LNCaP clone FGC (cell line): ENCODE measurements around the gene BUB1B.
"Not testable (repeated sequence)": the region's sequence is repeated elsewhere in the genome, so short reads cannot be mapped to it uniquely, and the experiment has no call there.

ENCODE experiments used
- DNase-seq: peaks from one replicate; pipeline ENCODE4 v3.0.0-alpha.2; 2011; ENCODE audit warnings: low read depth
- H3K4me3 ChIP-seq: 2 replicates; pipeline ENCODE4 v1.5.1; 2011; ENCODE audit warnings: mild to moderate bottlenecking, low read depth, low read length, control low read depth
- TF ChIP-seq, protein P1 (sequence below): IDR thresholded peaks from 2 replicates; pipeline ENCODE4 v1.5.1; 2012; ENCODE audit warnings: mild to moderate bottlenecking; ENCODE audit not compliant: control insufficient read depth, insufficient read depth; ENCODE audit errors: extremely low read depth

Gene BUB1B

GRCh38 chr15:40142428-40142827, 18.4 kb upstream of the BUB1B start:
- TF ChIP-seq, protein P1, sequence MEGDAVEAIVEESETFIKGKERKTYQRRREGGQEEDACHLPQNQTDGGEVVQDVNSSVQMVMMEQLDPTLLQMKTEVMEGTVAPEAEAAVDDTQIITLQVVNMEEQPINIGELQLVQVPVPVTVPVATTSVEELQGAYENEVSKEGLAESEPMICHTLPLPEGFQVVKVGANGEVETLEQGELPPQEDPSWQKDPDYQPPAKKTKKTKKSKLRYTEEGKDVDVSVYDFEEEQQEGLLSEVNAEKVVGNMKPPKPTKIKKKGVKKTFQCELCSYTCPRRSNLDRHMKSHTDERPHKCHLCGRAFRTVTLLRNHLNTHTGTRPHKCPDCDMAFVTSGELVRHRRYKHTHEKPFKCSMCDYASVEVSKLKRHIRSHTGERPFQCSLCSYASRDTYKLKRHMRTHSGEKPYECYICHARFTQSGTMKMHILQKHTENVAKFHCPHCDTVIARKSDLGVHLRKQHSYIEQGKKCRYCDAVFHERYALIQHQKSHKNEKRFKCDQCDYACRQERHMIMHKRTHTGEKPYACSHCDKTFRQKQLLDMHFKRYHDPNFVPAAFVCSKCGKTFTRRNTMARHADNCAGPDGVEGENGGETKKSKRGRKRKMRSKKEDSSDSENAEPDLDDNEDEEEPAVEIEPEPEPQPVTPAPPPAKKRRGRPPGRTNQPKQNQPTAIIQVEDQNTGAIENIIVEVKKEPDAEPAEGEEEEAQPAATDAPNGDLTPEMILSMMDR = no peak
- no peak overlapping the region for H3K4me3 ChIP-seq
- no peak for DNase-seq

DNA sequence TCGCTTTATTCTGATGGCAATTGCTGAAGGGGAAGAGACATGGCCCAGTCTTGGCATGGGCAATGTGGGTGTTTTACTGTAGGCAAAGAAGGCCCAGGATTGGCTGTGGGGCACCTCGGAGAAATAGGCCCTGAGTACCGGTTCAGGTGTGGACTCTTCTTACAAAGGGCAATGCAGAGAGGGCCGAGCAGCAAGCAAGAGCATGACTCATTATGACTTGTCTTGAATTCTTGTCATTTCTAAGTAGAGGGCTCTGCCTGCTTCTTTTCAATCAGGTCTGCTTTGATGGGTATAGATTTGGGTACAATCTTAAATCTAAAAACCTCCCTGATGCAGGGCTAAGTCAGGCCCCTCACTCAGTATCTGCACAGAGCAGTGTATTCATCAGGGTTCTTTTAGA, 14.8 kb upstream of the BUB1B start:
- TF ChIP-seq, protein P1 = no peak
- H3K4me3 ChIP-seq = no peak overlapping the region
- no peak for DNase-seq

DNA sequence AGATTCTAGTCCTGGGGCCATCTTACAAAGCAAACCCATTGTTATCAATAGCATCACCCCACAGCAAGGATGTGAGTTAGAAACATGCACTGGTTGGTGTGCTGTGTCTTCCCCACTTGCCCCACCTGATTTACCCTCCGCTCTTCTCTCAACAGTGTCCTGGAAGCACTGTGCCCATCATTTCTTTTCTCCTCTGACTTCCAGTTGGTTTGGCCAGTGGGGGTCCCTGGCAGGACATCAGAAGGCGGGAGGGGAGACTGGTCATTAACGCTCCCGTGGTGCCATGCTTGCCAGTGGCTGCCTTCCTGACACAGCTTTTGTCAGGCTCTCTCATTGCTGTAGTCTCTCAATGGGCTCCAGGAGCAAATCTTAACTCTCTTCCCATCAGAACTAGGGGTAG, 11.5 kb upstream of the BUB1B start:
- TF ChIP-seq, protein P1 = no peak
- no peak for DNase-seq
- H3K4me3 ChIP-seq = no peak overlapping the region

DNA sequence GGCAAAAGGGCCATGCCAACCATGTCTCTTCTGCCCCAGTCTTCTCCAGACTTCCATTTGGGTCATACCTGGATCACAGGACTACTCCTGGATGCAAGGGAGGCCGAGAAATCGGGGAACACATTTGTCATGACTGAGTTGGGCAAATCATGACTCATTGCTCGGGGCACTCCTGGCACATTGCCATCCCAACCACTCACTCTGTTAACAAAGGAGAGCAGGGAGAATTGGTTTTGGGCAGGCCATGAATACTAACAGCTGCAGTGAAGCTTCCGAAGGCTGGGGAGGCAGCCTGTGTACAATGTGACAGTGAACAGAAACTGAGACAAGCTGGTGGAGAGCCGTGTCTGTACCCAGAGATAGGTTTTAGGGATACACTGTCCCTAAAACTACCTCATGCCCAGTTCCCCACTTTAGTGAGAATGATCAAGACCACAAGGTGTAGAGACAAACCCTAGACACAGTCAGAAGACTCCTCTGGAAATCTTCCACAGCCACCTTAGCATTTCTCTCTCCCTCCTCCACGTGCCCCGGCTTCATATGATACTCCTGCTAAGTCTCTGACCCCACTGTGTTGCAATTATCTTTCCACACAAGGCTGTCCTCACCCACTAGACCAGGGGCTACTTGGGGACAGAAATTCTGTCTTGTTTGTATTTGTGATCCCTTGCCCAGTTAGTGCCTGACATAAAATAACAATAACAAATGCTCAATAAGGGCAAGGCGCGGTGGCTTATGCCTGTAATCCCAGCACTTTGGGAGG, 10.5 kb upstream of the BUB1B start:
- no peak for DNase-seq
- H3K4me3 ChIP-seq = no peak overlapping the region
- TF ChIP-seq, protein P1 = no peak

GRCh38 chr15:40151499-40151898, 9.4 kb upstream of the BUB1B start:
- TF ChIP-seq, protein P1 = no peak
- DNase-seq = no peak
- no peak overlapping the region for H3K4me3 ChIP-seq

- TF ChIP-seq, protein P1 = no peak
- no peak for DNase-seq
- no peak overlapping the region for H3K4me3 ChIP-seq
Observed at GRCh38 chr15:40151991-40152390, 8.9 kb upstream of the BUB1B start.

GRCh38 chr15:40154821-40155220, 6.0 kb upstream of the BUB1B start:
- not testable (repeated sequence) for H3K4me3 ChIP-seq

More at GRCh38 chr15:40154821-40155220, 6.0 kb upstream of the BUB1B start:
- DNase-seq = not testable (repeated sequence)
